B cell (primary cell): ENCODE results near the gene SH3RF3. TPM values are rescaled to one million over a fixed set of nuclear protein-coding genes. Genes with fewer than 3 reads are reported as not detected.

ENCODE experiments used
- ATAC-seq: fragments of 200-7000 bp; cut with Tn5 transposase; one replicate; pipeline ENCODE4 v1.10.0; 2021; ENCODE audit warnings: low read depth, mild to moderate bottlenecking, moderate number of reproducible peaks, moderate library complexity
- CTCF ChIA-PET: fragments of 350-600 bp; sonication (Branson Sonifier 250); formaldehyde crosslinking; loops from one replicate; lab custom pipeline; 2021; ENCODE audit warnings: antibody characterized with exemption, inconsistent platforms; lab: Charles Lee
- POLR2A ChIA-PET: fragments of 350-600 bp; sonication (Branson Sonifier 250); formaldehyde crosslinking; loops from one replicate; lab custom pipeline; 2021; ENCODE audit warnings: antibody characterized with exemption; lab: Charles Lee
- DNase-seq: peaks from one replicate; pipeline ENCODE4 v3.0.0; 2013
- H2AFZ ChIP-seq: 2 replicates; pipeline ENCODE4 v1.6.1; 2012; ENCODE audit warnings: mild to moderate bottlenecking, low read depth, low read length; ENCODE audit not compliant: insufficient read depth, poor library complexity, severe bottlenecking
- H3K27ac ChIP-seq, 2 donors: 1 replicate in 1 of 2; 2 replicates in 1 of 2; pipeline ENCODE4 v1.5.1; 2012 to 2013; ENCODE audit warnings: low read length in 2 of 2, mild to moderate bottlenecking in 2 of 2, moderate library complexity in 1 of 2
- H3K27me3 ChIP-seq, 4 experiments: fragments of 200-600 bp in 1 of 4; sonication (generic) in 1 of 4; replicated peaks in 1 of 4; 1 replicate in 2 of 4; 2 replicates in 2 of 4; pipeline versions ENCODE4 v1.6.1 to v1.7.0; 2013 to 2016; ENCODE audit warnings: low read length in 3 of 4, mild to moderate bottlenecking in 2 of 4, mixed read lengths in 1 of 4, moderate library complexity in 1 of 4; ENCODE audit not compliant: insufficient read depth in 4 of 4, control insufficient read depth in 3 of 4; ENCODE audit errors: control extremely low read depth in 1 of 4
- H3K36me3 ChIP-seq, 2 experiments: replicated peaks in 1 of 2; 1 replicate in 1 of 2; 2 replicates in 1 of 2; pipeline versions ENCODE4 v1.6.1 to v1.7.1; 2013; ENCODE audit warnings: low read length in 1 of 2; ENCODE audit not compliant: insufficient read depth in 2 of 2, control insufficient read depth in 1 of 2; ENCODE audit errors: control extremely low read depth in 1 of 2, extremely low read depth in 1 of 2
- H3K4me1 ChIP-seq, 2 donors: fragments of 200-600 bp in 1 of 2; sonication (generic) in 1 of 2; 1 replicate in 1 of 2; 2 replicates in 1 of 2; pipeline versions ENCODE4 v1.5.1 to v1.6.1; 2013 to 2017; ENCODE audit warnings: low read length in 2 of 2; ENCODE audit not compliant: control insufficient read depth in 2 of 2, insufficient read depth in 2 of 2
- H3K4me2 ChIP-seq: replicated peaks from 2 replicates; pipeline ENCODE3; 2012; ENCODE audit warnings: mild to moderate bottlenecking, low read depth, low read length; ENCODE audit not compliant: poor library complexity, severe bottlenecking
- H3K4me3 ChIP-seq, 5 experiments: fragments of 200-600 bp in 1 of 5; sonication (generic) in 1 of 5; 1 replicate in 3 of 5; 2 replicates in 2 of 5; pipeline versions ENCODE4 v1.5.1 to v1.7.0; 2011 to 2016; ENCODE audit warnings: low read length in 4 of 5, mild to moderate bottlenecking in 4 of 5, low read depth in 2 of 5, control low read depth in 1 of 5, moderate library complexity in 1 of 5; ENCODE audit not compliant: insufficient read depth in 1 of 5; ENCODE audit errors: control extremely low read depth in 1 of 5, extremely low read depth in 1 of 5
- H3K79me2 ChIP-seq: fragments of 200-600 bp; sonication (generic); one replicate; pipeline ENCODE4 v1.6.0; 2016; ENCODE audit warnings: low read length; ENCODE audit not compliant: control insufficient read depth, insufficient read depth
- H3K9ac ChIP-seq: fragments of 200-600 bp; sonication (generic); 2 replicates; pipeline ENCODE4 v1.6.1; 2017; ENCODE audit warnings: mild to moderate bottlenecking, low read length, moderate library complexity
- H3K9me3 ChIP-seq, 3 donors: one replicate each; pipeline versions ENCODE4 v1.6.1 to v1.7.1; 2013; ENCODE audit warnings: low read length in 2 of 3; ENCODE audit not compliant: control insufficient read depth in 2 of 3, insufficient read depth in 1 of 3; ENCODE audit errors: control extremely low read depth in 1 of 3
- H4K20me1 ChIP-seq: 2 replicates; pipeline ENCODE4 v1.6.0; 2012; ENCODE audit warnings: mild to moderate bottlenecking, low read length; ENCODE audit not compliant: insufficient read depth, control insufficient read depth, poor library complexity, severe bottlenecking
- H3K27ac Mint-ChIP-seq: one replicate; pipeline ENCODE4 v1.8.0; 2021; ENCODE audit warnings: mixed read lengths
- H3K27me3 Mint-ChIP-seq: one replicate; pipeline ENCODE4 v1.8.0; 2021; ENCODE audit warnings: mixed read lengths
- H3K4me1 Mint-ChIP-seq: one replicate; pipeline ENCODE4 v1.8.0; 2021; ENCODE audit warnings: mixed read lengths
- H3K4me3 Mint-ChIP-seq: one replicate; pipeline ENCODE4 v1.8.0; 2021; ENCODE audit warnings: mixed read lengths
- H3K9me3 Mint-ChIP-seq: one replicate; pipeline ENCODE4 v1.8.0; 2022; ENCODE audit warnings: mixed read lengths; ENCODE audit not compliant: insufficient read depth
- CTCF ChIP-seq: fragments of 200-600 bp; IDR thresholded peaks from one replicate; pipeline ENCODE4 v1.8.0; 2022; ENCODE audit warnings: antibody characterized with exemption, mild to moderate bottlenecking
- EZH2 ChIP-seq: IDR thresholded peaks from 2 replicates; pipeline ENCODE4 v1.6.1; 2012; ENCODE audit warnings: borderline replicate concordance, low read depth, mild to moderate bottlenecking, moderate library complexity, low read length; ENCODE audit not compliant: insufficient read depth, poor library complexity, severe bottlenecking
- WGBS: methylation state at CpG from one replicate; pipeline ENCODE4 v1.1.5; 2013; ENCODE audit warnings: missing lambda C conversion rate; ENCODE audit not compliant: insufficient coverage; 5-methylcytosine and 5-hydroxymethylcytosine counted together
- intact Hi-C: fragments of 100-400 bp; cut with micrococcal nuclease; formaldehyde crosslinking; loops from one replicate; pipeline ENCODE4 v1.10.0; 2022
- polyA plus RNA-seq: library from polyadenylated mRNA; depleted of rRNA; stranded (reverse); fragments of >200 nt; gene quantifications from 2 replicates; pipeline ENCODE4 v1.2.3, GENCODE V29; 2012
- total RNA-seq, 2 donors: library from RNA; stranded (reverse); fragments of 120-200 nt in 1 of 2; gene quantifications; 1 replicate in 1 of 2; 2 replicates in 1 of 2; pipeline versions ENCODE4 v1.2.3 to v1.2.4, GENCODE V29; 2013 to 2022

Gene SH3RF3
- total and polyA plus RNA-seq, 2 donors (not counting 1 experiment from before 2014, with no cell fraction given): 0.07 to 1.2 TPM

- Histone ChIP-seq H3K36me3 (no peaks in the 10 kb centered on the region), H3K9ac (no peak overlapping the region), H3K4me1 (peaks cover 0 to 6% of the 10 kb centered on the region in 2 donors), H3K79me2 (no peaks in the 10 kb centered on the region), H3K4me3 (no peak overlapping the region), H4K20me1 (no peaks in the 10 kb centered on the region), H3K27me3 (no peaks in the 10 kb centered on the region), H2AFZ (no peak overlapping the region), H3K9me3 (no peaks in the 10 kb centered on the region), H3K4me2 (no peak overlapping the region), H3K27ac (no peak overlapping the region)
- no peak overlapping the region for H3K27ac Mint-ChIP-seq
- H3K9me3 Mint-ChIP-seq: no peaks in the 10 kb centered on the region
- intact Hi-C loops: no loop called here
- peaks cover 6% of the 10 kb centered on the region for H3K4me1 Mint-ChIP-seq
- WGBS: 42% methylated on average over 5 of the region's 13 CpGs
- POLR2A ChIA-PET: no interaction called here
- H3K27me3 Mint-ChIP-seq: peaks cover 11% of the 10 kb centered on the region
- CTCF ChIA-PET: no interaction called here
- ATAC-seq (no peak), DNase-seq (no peak)
- TF ChIP-seq EZH2: no peak
- no peak for TF ChIP-seq CTCF
- no peak overlapping the region for H3K4me3 Mint-ChIP-seq
Observed at GRCh38 chr2:109320195-109320922, 191.4 kb downstream of the SH3RF3 start.

- H3K9me3 ChIP-seq: no peaks in the 10 kb centered on the region
- ChIA-PET POLR2A (no interaction called here), CTCF (no interaction called here)
- WGBS: 72% methylated on average over 2 of the region's 3 CpGs
- TF ChIP-seq EZH2 (no peak), CTCF (no peak)
- ATAC-seq: no peak
- H2AFZ ChIP-seq: no peak overlapping the region
- no peak for DNase-seq
- no peaks in the 10 kb centered on the region for H3K27me3 ChIP-seq
- H3K36me3 ChIP-seq: no peaks in the 10 kb centered on the region
- H4K20me1 ChIP-seq: no peaks in the 10 kb centered on the region
- Mint-ChIP-seq H3K27me3 (peaks cover 11% of the 10 kb centered on the region), H3K4me3 (no peak overlapping the region), H3K27ac (no peak overlapping the region), H3K9me3 (no peaks in the 10 kb centered on the region), H3K4me1 (peaks cover 6% of the 10 kb centered on the region)
- intact Hi-C loops: no loop called here
- H3K4me3 ChIP-seq: no peak overlapping the region
- no peaks in the 10 kb centered on the region for H3K79me2 ChIP-seq
- H3K4me1 ChIP-seq: peaks cover 0 to 6% of the 10 kb centered on the region in 2 donors
- no peak overlapping the region for H3K27ac ChIP-seq
- no peak overlapping the region for H3K9ac ChIP-seq
- no peak overlapping the region for H3K4me2 ChIP-seq
Observed at GRCh38 chr2:109321570-109321969, 192.6 kb downstream of the SH3RF3 start.
